A673 (cell line): ENCODE data around the gene QKI.

ENCODE experiments used
- CTCF ChIP-seq: fragments of 300-800, 200-600 bp; sonication (generic); conservative IDR thresholded peaks from 2 replicates; pipeline ENCODE4 v1.5.1; 2017; ENCODE audit warnings: low read depth, mild to moderate bottlenecking, antibody characterized with exemption, low read length, moderate library complexity, mixed read lengths
- EZH2 ChIP-seq: fragments of 200-600 bp; sonication (generic); IDR thresholded peaks from 2 replicates; pipeline ENCODE4 v1.6.1; 2017; ENCODE audit warnings: borderline replicate concordance, low read depth, mild to moderate bottlenecking, mixed read lengths, antibody characterized with exemption, low read length; ENCODE audit not compliant: poor library complexity, severe bottlenecking

DNA sequence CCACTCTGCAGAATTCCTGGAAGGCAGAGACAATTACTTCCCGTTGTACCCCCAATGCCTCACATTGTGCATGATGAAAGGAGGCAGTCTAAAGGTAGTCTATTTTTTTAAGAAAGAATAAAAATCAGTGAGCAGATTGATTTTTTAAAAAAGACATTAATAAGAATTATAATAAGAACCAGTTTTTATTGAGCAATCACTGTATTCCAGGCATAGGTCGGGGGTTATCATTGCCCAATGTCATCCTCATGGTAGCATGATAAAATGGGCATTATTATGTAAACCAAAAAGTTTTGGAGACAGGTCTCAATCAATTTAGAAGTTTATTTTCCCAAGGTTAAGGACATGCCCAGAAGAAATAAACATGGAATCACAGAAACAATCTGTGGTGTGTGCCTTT is 14.0 kb upstream of the QKI start:
- TF ChIP-seq CTCF = no peak
- no peak for TF ChIP-seq EZH2
